HepG2 (cell line): Measurements from ENCODE around the gene YTHDF1. TPM values are rescaled to one million over a fixed set of nuclear protein-coding genes. Genes with fewer than 3 reads are reported as not detected.

Source experiments
- AHR ChIP-seq: IDR thresholded peaks from 2 replicates; pipeline ENCODE4 v1.6.1; 2018; ENCODE audit warnings: missing genetic modification reagents, missing compliant biosample characterization
- DNMT3B ChIP-seq: conservative IDR thresholded peaks from 2 replicates; pipeline ENCODE4 v1.6.1; 2016; ENCODE audit warnings: missing biosample characterization, control low read depth
- GABPB1 ChIP-seq: IDR thresholded peaks from 2 replicates; pipeline ENCODE4 v1.6.1; 2016; ENCODE audit warnings: mild to moderate bottlenecking, missing genetic modification reagents, moderate library complexity, missing compliant biosample characterization
- GATAD1 ChIP-seq: IDR thresholded peaks from 2 replicates; pipeline ENCODE4 v1.6.1; 2016; ENCODE audit warnings: missing genetic modification reagents, missing compliant biosample characterization
- HDAC1 ChIP-seq: sonication (generic); formaldehyde crosslinking; IDR thresholded peaks from 2 replicates; pipeline ENCODE4 v1.5.1; 2020; ENCODE audit warnings: mild to moderate bottlenecking, missing genetic modification reagents
- HES4 ChIP-seq: sonication (generic); formaldehyde crosslinking; IDR thresholded peaks from 2 replicates; pipeline ENCODE4 v1.9.0; 2021; ENCODE audit warnings: mild to moderate bottlenecking, missing genetic modification reagents, borderline replicate concordance
- NR2F6 ChIP-seq, 2 experiments: IDR thresholded peaks; 2 replicates each; pipeline ENCODE4 v1.6.1; 2016; ENCODE audit warnings: antibody characterized with exemption in 1 of 2, mild to moderate bottlenecking in 1 of 2
- PITX1 ChIP-seq: sonication (generic); formaldehyde crosslinking; IDR thresholded peaks from 2 replicates; pipeline ENCODE4 v1.5.1; 2020; ENCODE audit warnings: mild to moderate bottlenecking, missing genetic modification reagents
- RELA ChIP-seq: sonication (generic); formaldehyde crosslinking; IDR thresholded peaks from 2 replicates; pipeline ENCODE4 v1.4.0; 2020; ENCODE audit warnings: missing genetic modification reagents
- RORA ChIP-seq: sonication (generic); formaldehyde crosslinking; IDR thresholded peaks from 2 replicates; pipeline ENCODE4 v1.5.0; 2020; ENCODE audit warnings: mild to moderate bottlenecking, missing genetic modification reagents, moderate library complexity
- SNAI1 ChIP-seq: sonication (generic); formaldehyde crosslinking; IDR thresholded peaks from 2 replicates; pipeline ENCODE4 v1.5.0; 2020; ENCODE audit warnings: mild to moderate bottlenecking, missing genetic modification reagents, borderline replicate concordance
- STAG1 ChIP-seq: sonication (generic); formaldehyde crosslinking; IDR thresholded peaks from 2 replicates; pipeline ENCODE4 v1.4.0; 2020; ENCODE audit warnings: missing genetic modification reagents
- ZNF3 ChIP-seq: IDR thresholded peaks from 2 replicates; pipeline ENCODE4 v1.7.0; 2017; ENCODE audit warnings: inconsistent platforms
- ZNF441 ChIP-seq: sonication (generic); formaldehyde crosslinking; IDR thresholded peaks from 2 replicates; pipeline ENCODE4 v1.7.0; 2021; ENCODE audit warnings: missing genetic modification reagents, borderline replicate concordance
- ZNF501 ChIP-seq: sonication (generic); formaldehyde crosslinking; IDR thresholded peaks from 2 replicates; pipeline ENCODE4 v1.5.1; 2020; ENCODE audit warnings: mild to moderate bottlenecking, moderate library complexity, missing genetic modification reagents
- ZNF792 ChIP-seq: IDR thresholded peaks from 2 replicates; pipeline ENCODE4 v1.6.1; 2016
- ZNF891 ChIP-seq: sonication (generic); formaldehyde crosslinking; IDR thresholded peaks from 2 replicates; pipeline ENCODE4 v1.5.0; 2020; ENCODE audit warnings: mild to moderate bottlenecking, missing genetic modification reagents
- ZSCAN31 ChIP-seq: sonication (generic); formaldehyde crosslinking; IDR thresholded peaks from 2 replicates; pipeline ENCODE4 v1.5.0; 2020; ENCODE audit warnings: low read depth, mild to moderate bottlenecking, missing genetic modification reagents
- ZXDC ChIP-seq: sonication (generic); formaldehyde crosslinking; IDR thresholded peaks from 2 replicates; pipeline ENCODE4 v1.5.0; 2020; ENCODE audit warnings: mild to moderate bottlenecking, missing genetic modification reagents
- polyA plus RNA-seq, 8 experiments: library from polyadenylated mRNA; depleted of rRNA in 3 of 8; stranded (reverse) in 7 of 8; unstranded in 1 of 8; fragments of >200 nt; fragmentation: Illumina TruSeq in 4 of 8; extraction: Trizol in 4 of 8; gene quantifications; 2 replicates each; pipeline versions ENCODE4 v1.2.1 to v1.2.3, GENCODE V29; 2011 to 2016; ENCODE audit warnings: low read depth in 4 of 8, missing spikeins in 1 of 8, mixed read lengths in 1 of 8; ENCODE audit not compliant: insufficient read depth in 1 of 8
- total RNA-seq, 5 experiments: library from RNA; depleted of rRNA; stranded (reverse); fragments of >200 nt; fragmentation: Illumina TruSeq; extraction: Trizol; gene quantifications; 2 replicates each; pipeline ENCODE4 v1.2.3, GENCODE V29; 2016; ENCODE audit warnings: low read depth in 1 of 5
- TF ChIP-seq, protein P1 (sequence below): sonication (generic); formaldehyde crosslinking; conservative IDR thresholded peaks from 2 replicates; pipeline ENCODE4 v1.4.0; 2020; ENCODE audit warnings: missing genetic modification reagents
- TF ChIP-seq, protein P2 (sequence below): sonication (generic); formaldehyde crosslinking; IDR thresholded peaks from 2 replicates; pipeline ENCODE4 v1.4.0; 2020; ENCODE audit warnings: mild to moderate bottlenecking, missing genetic modification reagents

Gene YTHDF1
- total and polyA plus RNA-seq, 2 of the 13 experiments (the other 11 are each of a cell fraction or from before 2014, with no cell fraction given), result 34.5 to 37.7 TPM

GRCh38 chr20:63215101-63216040, 560 bp downstream of the YTHDF1 start (continued):
- TF ChIP-seq HES4 (CRISPR knock-in tag) (peak; percentile 86), RORA (no peak), AHR (CRISPR knock-in tag) (0 out of 2 replicates have a peak, but pooled peaks have one; percentile 20), RELA (CRISPR knock-in tag) (no peak), ZNF3 (no peak), ZSCAN31 (peak; percentile 51), DNMT3B (0 out of 2 replicates have a peak, but pooled peaks have one; percentile 45), STAG1 (CRISPR knock-in tag) (peak; percentile 63), HDAC1 (CRISPR knock-in tag) (peak; percentile 61), GATAD1 (CRISPR knock-in tag) (peak; percentile 37; the same call in 1 of the 2 replicates), ZNF441 (CRISPR knock-in tag) (peak; percentile 26; the same call in 1 of the 2 replicates), SNAI1 (CRISPR knock-in tag) (peak; percentile 9; the same call in 1 of the 2 replicates), NR2F6 (IDR thresholded peaks at IDR 0.05) (no peak), NR2F6 (CRISPR knock-in tag; IDR thresholded peaks at IDR 0.05) (no peak), ZNF501 (CRISPR knock-in tag) (peak; percentile 78; the same call in 1 of the 2 replicates), ZNF891 (CRISPR knock-in tag) (peak; percentile 81), GABPB1 (CRISPR knock-in tag) (no peak; the same call in 1 of the 2 replicates), PITX1 (CRISPR knock-in tag) (0 out of 2 replicates have a peak, but pooled peaks have one; percentile 4), ZNF792 (CRISPR knock-in tag) (peak; percentile 5; the same call in 1 of the 2 replicates), ZXDC (CRISPR knock-in tag) (peak; percentile 24; the same call in 1 of the 2 replicates)
- TF ChIP-seq, protein P1, sequence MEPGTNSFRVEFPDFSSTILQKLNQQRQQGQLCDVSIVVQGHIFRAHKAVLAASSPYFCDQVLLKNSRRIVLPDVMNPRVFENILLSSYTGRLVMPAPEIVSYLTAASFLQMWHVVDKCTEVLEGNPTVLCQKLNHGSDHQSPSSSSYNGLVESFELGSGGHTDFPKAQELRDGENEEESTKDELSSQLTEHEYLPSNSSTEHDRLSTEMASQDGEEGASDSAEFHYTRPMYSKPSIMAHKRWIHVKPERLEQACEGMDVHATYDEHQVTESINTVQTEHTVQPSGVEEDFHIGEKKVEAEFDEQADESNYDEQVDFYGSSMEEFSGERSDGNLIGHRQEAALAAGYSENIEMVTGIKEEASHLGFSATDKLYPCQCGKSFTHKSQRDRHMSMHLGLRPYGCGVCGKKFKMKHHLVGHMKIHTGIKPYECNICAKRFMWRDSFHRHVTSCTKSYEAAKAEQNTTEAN, result peak; percentile 18; the same call in 1 of the 2 replicates
- TF ChIP-seq, protein P2, sequence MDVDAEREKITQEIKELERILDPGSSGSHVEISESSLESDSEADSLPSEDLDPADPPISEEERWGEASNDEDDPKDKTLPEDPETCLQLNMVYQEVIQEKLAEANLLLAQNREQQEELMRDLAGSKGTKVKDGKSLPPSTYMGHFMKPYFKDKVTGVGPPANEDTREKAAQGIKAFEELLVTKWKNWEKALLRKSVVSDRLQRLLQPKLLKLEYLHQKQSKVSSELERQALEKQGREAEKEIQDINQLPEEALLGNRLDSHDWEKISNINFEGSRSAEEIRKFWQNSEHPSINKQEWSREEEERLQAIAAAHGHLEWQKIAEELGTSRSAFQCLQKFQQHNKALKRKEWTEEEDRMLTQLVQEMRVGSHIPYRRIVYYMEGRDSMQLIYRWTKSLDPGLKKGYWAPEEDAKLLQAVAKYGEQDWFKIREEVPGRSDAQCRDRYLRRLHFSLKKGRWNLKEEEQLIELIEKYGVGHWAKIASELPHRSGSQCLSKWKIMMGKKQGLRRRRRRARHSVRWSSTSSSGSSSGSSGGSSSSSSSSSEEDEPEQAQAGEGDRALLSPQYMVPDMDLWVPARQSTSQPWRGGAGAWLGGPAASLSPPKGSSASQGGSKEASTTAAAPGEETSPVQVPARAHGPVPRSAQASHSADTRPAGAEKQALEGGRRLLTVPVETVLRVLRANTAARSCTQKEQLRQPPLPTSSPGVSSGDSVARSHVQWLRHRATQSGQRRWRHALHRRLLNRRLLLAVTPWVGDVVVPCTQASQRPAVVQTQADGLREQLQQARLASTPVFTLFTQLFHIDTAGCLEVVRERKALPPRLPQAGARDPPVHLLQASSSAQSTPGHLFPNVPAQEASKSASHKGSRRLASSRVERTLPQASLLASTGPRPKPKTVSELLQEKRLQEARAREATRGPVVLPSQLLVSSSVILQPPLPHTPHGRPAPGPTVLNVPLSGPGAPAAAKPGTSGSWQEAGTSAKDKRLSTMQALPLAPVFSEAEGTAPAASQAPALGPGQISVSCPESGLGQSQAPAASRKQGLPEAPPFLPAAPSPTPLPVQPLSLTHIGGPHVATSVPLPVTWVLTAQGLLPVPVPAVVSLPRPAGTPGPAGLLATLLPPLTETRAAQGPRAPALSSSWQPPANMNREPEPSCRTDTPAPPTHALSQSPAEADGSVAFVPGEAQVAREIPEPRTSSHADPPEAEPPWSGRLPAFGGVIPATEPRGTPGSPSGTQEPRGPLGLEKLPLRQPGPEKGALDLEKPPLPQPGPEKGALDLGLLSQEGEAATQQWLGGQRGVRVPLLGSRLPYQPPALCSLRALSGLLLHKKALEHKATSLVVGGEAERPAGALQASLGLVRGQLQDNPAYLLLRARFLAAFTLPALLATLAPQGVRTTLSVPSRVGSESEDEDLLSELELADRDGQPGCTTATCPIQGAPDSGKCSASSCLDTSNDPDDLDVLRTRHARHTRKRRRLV (CRISPR knock-in tag), result peak; percentile 40; the same call in 1 of the 2 replicates
